HCT116 (cell line): ENCODE measurements around the gene ARHGEF17. TPM values are rescaled to one million over a fixed set of nuclear protein-coding genes. Genes with fewer than 3 reads are reported as not detected.

Source experiments
- ATAC-seq: fragments of 200-7000 bp; cut with Tn5 transposase; 2 replicates; pipeline ENCODE4 v1.9.1; 2020; ENCODE audit warnings: mild to moderate bottlenecking, moderate library complexity
- BruUV-seq: library from RNA; stranded (reverse); fragments of 400-500 nt; replicated peaks from 2 replicates; lab custom pipeline; 2021; lab: Mats Ljungman, UMichigan
- CTCF ChIA-PET: fragments of 300-600 bp; sonication (Branson Sonifier 250); formaldehyde crosslinking; loops from one replicate; lab custom pipeline; 2021; ENCODE audit warnings: antibody characterized with exemption; lab: Charles Lee
- POLR2A ChIA-PET: fragments of 300-600, 350-600 bp; sonication (Branson Sonifier 250); formaldehyde crosslinking; loops from one replicate; lab custom pipeline; 2021; ENCODE audit warnings: antibody characterized with exemption; lab: Charles Lee
- RAD21 ChIA-PET, 2 experiments: fragments of 300-600 bp; sonication (Branson Sonifier 250); formaldehyde crosslinking; loops; one replicate each; lab custom pipeline; 2023; ENCODE audit warnings: low total read pairs in 2 of 2; ENCODE audit not compliant: uncharacterized antibody in 2 of 2, unreplicated experiment in 2 of 2, low non-redundant PET in 1 of 2; lab: Charles Lee
- DNase-seq: peaks from one replicate; pipeline ENCODE4 v3.0.0-alpha.2; 2010; ENCODE audit warnings: low read depth, low spot score
- H2AFZ ChIP-seq: fragments of 200-600 bp; shearing (Covaris generic), sonication (generic); 2 replicates; pipeline ENCODE4 v1.6.1; 2017; ENCODE audit warnings: low read depth, mixed run types, mixed read lengths, antibody characterized with exemption, low read length; ENCODE audit not compliant: poor library complexity, severe bottlenecking
- H3K27ac ChIP-seq: 2 replicates; pipeline ENCODE4 v1.5.1; 2012; ENCODE audit warnings: low read depth, low read length
- H3K27me3 ChIP-seq: fragments of 200-600 bp; sonication (generic); 2 replicates; pipeline ENCODE4 v1.6.1; 2016; ENCODE audit warnings: mixed run types, low read length, mixed read lengths; ENCODE audit not compliant: insufficient read depth
- H3K36me3 ChIP-seq, 2 experiments: fragments of 200-500 bp in 1 of 2; fragments of 200-600 bp in 1 of 2; sonication (Bioruptor generic) in 1 of 2; sonication (generic) in 1 of 2; 2 replicates each; pipeline versions ENCODE4 v1.5.1 to v1.6.1; 2014 to 2016; ENCODE audit warnings: low read length in 2 of 2, inconsistent platforms in 1 of 2, mixed read lengths in 1 of 2, mixed run types in 1 of 2; ENCODE audit not compliant: insufficient read depth in 2 of 2, control insufficient read depth in 1 of 2
- H3K4me1 ChIP-seq, 2 experiments: fragments of 200-600 bp in 1 of 2; sonication (generic) in 1 of 2; 2 replicates each; pipeline versions ENCODE4 v1.5.1 to v1.6.1; 2012 to 2017; ENCODE audit warnings: low read length in 2 of 2, inconsistent platforms in 1 of 2, mild to moderate bottlenecking in 1 of 2, mixed read lengths in 1 of 2, mixed run types in 1 of 2, moderate library complexity in 1 of 2; ENCODE audit not compliant: insufficient read depth in 2 of 2, control insufficient read depth in 1 of 2
- H3K4me2 ChIP-seq: fragments of 200-600 bp; sonication (generic); 2 replicates; pipeline ENCODE4 v1.6.1; 2017; ENCODE audit warnings: mixed run types, low read length, mixed read lengths
- H3K4me3 ChIP-seq, 2 experiments: fragments of 200-600 bp in 1 of 2; sonication (generic) in 1 of 2; replicated peaks in 1 of 2; 2 replicates each; pipeline ENCODE4 v1.5.1; 2011 to 2016; ENCODE audit warnings: low read length in 2 of 2, control low read depth in 1 of 2, low read depth in 1 of 2, mild to moderate bottlenecking in 1 of 2, mixed read lengths in 1 of 2, mixed run types in 1 of 2
- H3K79me2 ChIP-seq: fragments of 200-600 bp; sonication (generic); 2 replicates; pipeline ENCODE4 v1.6.1; 2017; ENCODE audit warnings: mild to moderate bottlenecking, mixed run types, low read length, moderate library complexity, mixed read lengths; ENCODE audit not compliant: insufficient read depth
- H3K9ac ChIP-seq: fragments of 200-600 bp; sonication (generic); 2 replicates; pipeline ENCODE4 v1.6.1; 2016; ENCODE audit warnings: low read length, mixed read lengths
- H3K9me2 ChIP-seq: fragments of 200-600 bp; sonication (generic), shearing (Covaris generic); 2 replicates; pipeline ENCODE4 v1.6.1; 2017; ENCODE audit warnings: mixed run types, mild to moderate bottlenecking, moderate library complexity; ENCODE audit not compliant: insufficient read depth
- H3K9me3 ChIP-seq, 2 experiments: fragments of 200-500 bp in 1 of 2; fragments of 200-600 bp in 1 of 2; sonication (Bioruptor generic) in 1 of 2; sonication (generic) in 1 of 2; 2 replicates each; pipeline ENCODE4 v1.6.1; 2014 to 2017; ENCODE audit warnings: low read length in 2 of 2, mixed read lengths in 2 of 2, inconsistent platforms in 1 of 2, low read depth in 1 of 2, mild to moderate bottlenecking in 1 of 2, mixed run types in 1 of 2, moderate library complexity in 1 of 2; ENCODE audit not compliant: control insufficient read depth in 1 of 2, insufficient read depth in 1 of 2
- H4K20me1 ChIP-seq: fragments of 200-600 bp; sonication (generic), shearing (Covaris generic); 2 replicates; pipeline ENCODE4 v1.6.1; 2017; ENCODE audit warnings: mixed run types, mild to moderate bottlenecking, moderate library complexity; ENCODE audit not compliant: insufficient read depth
- CEBPB ChIP-seq: IDR thresholded peaks from 2 replicates; pipeline ENCODE4 v1.6.1; 2012; ENCODE audit warnings: low read depth
- CTCF ChIP-seq, 3 experiments: fragments of 200-600 bp in 1 of 3; sonication (generic) in 1 of 3; IDR thresholded peaks in 2 of 3; conservative IDR thresholded peaks in 1 of 3; 2 replicates each; pipeline ENCODE4 v1.5.1; 2012 to 2017; ENCODE audit warnings: low read depth in 2 of 3, low read length in 2 of 3, antibody characterized with exemption in 1 of 3, borderline replicate concordance in 1 of 3, control low read depth in 1 of 3, mild to moderate bottlenecking in 1 of 3, mixed read lengths in 1 of 3, mixed run types in 1 of 3, moderate library complexity in 1 of 3; ENCODE audit not compliant: insufficient read depth in 1 of 3
- EGR1 ChIP-seq: IDR thresholded peaks from 2 replicates; pipeline ENCODE4 v1.6.1; 2012; ENCODE audit warnings: low read depth
- EZH2 ChIP-seq: fragments of 200-600 bp; sonication (generic); IDR thresholded peaks from 2 replicates; pipeline ENCODE4 v1.6.1; 2017; ENCODE audit warnings: antibody characterized with exemption, mixed run types
- POLR2AphosphoS5 ChIP-seq: IDR thresholded peaks from 2 replicates; pipeline ENCODE4 v1.6.1; 2011; ENCODE audit warnings: mild to moderate bottlenecking, low read depth, low read length, moderate library complexity
- SP1 ChIP-seq: IDR thresholded peaks from 2 replicates; pipeline ENCODE4 v1.6.1; 2012; ENCODE audit warnings: low read depth
- TCF7L2 ChIP-seq: IDR thresholded peaks from 2 replicates; pipeline ENCODE4 v1.7.0; 2011; ENCODE audit warnings: borderline replicate concordance, inconsistent platforms; ENCODE audit not compliant: insufficient read depth, insufficient read length; ENCODE audit errors: extremely low read depth
- ZFX ChIP-seq: fragments of 450-650 bp; IDR thresholded peaks from 2 replicates; pipeline ENCODE4 v1.6.1; 2017
- intact Hi-C: fragments of 100-400 bp; cut with micrococcal nuclease; formaldehyde crosslinking; loops from 2 replicates; pipeline ENCODE4 v1.10.0; 2022
- total RNA-seq: library from RNA; stranded (reverse); gene quantifications from one replicate; pipeline ENCODE4 v1.2.1, GENCODE V29; 2021; ENCODE audit not compliant: unreplicated experiment
- TF ChIP-seq, protein P1 (sequence below): IDR thresholded peaks from 2 replicates; pipeline ENCODE4 v1.6.1; 2012; ENCODE audit warnings: low read depth
- TF ChIP-seq, protein P2 (sequence below): IDR thresholded peaks from 2 replicates; pipeline ENCODE4 v1.6.1; 2012

ARHGEF17 gene
- total RNA-seq, 1 experiment from 2014 or later, result 18.2 TPM

DNA sequence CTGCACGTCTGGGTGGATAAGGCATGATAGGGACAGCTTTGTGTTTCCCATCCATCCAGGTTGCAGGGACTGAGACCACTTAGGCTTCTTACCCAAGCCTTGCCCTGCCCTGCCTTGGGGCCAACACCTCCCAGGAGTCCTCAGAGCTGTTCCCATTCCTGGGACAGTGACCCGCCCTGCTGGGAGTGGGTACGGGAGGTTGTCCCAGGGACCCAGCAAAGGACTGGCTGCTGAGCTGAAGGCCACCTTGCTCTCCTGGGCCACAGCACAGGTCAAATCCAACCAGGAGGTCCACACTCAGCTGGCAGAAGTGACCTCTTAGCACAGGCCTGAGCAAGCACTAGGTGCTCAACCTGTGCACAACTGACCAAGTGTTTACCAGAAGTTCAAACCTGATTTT is 16.9 kb upstream of the ARHGEF17 start:
- Histone ChIP-seq H3K9me2 (no peaks in the 10 kb centered on the region), H3K27ac (no peak overlapping the region), H3K9ac (no peak overlapping the region), H3K36me3 (no peaks in the 10 kb centered on the region), H3K4me2 (no peak overlapping the region), H3K9me3 (no peaks in the 10 kb centered on the region), H3K4me3 (no peak overlapping the region), H3K27me3 (no peaks in the 10 kb centered on the region; the same call in 1 of the 2 replicates), H4K20me1 (no peaks in the 10 kb centered on the region), H3K4me1 (peaks cover 4 to 18% of the 10 kb centered on the region in 2 experiments; a peak in 2 of 4 replicates), H2AFZ (no peak overlapping the region), H3K79me2 (no peaks in the 10 kb centered on the region)
- CTCF ChIA-PET, result interaction anchor here (0.9 to 3.1 kb wide), 2 partner anchors 16 to 45 kb away, joined by 3 to 23 read pairs; partner anchors contain the start of gene ARHGEF17
- BruUV-seq, result no TSS peak
- intact Hi-C loops, result no loop called here
- RAD21 ChIA-PET, result no interaction called here
- DNase-seq (no peak), ATAC-seq (no peak)
- no peak for TF ChIP-seq CEBPB
- TF ChIP-seq POLR2AphosphoS5, result no peak
- TF ChIP-seq, protein P1, sequence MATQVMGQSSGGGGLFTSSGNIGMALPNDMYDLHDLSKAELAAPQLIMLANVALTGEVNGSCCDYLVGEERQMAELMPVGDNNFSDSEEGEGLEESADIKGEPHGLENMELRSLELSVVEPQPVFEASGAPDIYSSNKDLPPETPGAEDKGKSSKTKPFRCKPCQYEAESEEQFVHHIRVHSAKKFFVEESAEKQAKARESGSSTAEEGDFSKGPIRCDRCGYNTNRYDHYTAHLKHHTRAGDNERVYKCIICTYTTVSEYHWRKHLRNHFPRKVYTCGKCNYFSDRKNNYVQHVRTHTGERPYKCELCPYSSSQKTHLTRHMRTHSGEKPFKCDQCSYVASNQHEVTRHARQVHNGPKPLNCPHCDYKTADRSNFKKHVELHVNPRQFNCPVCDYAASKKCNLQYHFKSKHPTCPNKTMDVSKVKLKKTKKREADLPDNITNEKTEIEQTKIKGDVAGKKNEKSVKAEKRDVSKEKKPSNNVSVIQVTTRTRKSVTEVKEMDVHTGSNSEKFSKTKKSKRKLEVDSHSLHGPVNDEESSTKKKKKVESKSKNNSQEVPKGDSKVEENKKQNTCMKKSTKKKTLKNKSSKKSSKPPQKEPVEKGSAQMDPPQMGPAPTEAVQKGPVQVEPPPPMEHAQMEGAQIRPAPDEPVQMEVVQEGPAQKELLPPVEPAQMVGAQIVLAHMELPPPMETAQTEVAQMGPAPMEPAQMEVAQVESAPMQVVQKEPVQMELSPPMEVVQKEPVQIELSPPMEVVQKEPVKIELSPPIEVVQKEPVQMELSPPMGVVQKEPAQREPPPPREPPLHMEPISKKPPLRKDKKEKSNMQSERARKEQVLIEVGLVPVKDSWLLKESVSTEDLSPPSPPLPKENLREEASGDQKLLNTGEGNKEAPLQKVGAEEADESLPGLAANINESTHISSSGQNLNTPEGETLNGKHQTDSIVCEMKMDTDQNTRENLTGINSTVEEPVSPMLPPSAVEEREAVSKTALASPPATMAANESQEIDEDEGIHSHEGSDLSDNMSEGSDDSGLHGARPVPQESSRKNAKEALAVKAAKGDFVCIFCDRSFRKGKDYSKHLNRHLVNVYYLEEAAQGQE, result no peak
- no peak for TF ChIP-seq ZFX
- TF ChIP-seq, protein P2, sequence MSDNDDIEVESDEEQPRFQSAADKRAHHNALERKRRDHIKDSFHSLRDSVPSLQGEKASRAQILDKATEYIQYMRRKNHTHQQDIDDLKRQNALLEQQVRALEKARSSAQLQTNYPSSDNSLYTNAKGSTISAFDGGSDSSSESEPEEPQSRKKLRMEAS, result no peak
- TF ChIP-seq SP1, result no peak
- TF ChIP-seq EGR1, result no peak
- TF ChIP-seq EZH2, result no peak
- no peak for TF ChIP-seq CTCF (IDR thresholded peaks at IDR 0.05 in 2 of 3, conservative IDR thresholded peaks at IDR 0.05 in 1 of 3; ENCODE audit: borderline replicate concordance in 1 of 3, insufficient read depth in 1 of 3, low read depth in 2 of 3, low read length in 2 of 3)
- TF ChIP-seq TCF7L2, result no peak
- POLR2A ChIA-PET, result no interaction called here
